HCT116 (cell line): Measurements from ENCODE around the gene STOX2. TPM values are rescaled to one million over a fixed set of nuclear protein-coding genes. Genes with fewer than 3 reads are reported as not detected.

Experiments
- ATAC-seq: fragments of 200-7000 bp; cut with Tn5 transposase; 2 replicates; pipeline ENCODE4 v1.9.1; 2020; ENCODE audit warnings: mild to moderate bottlenecking, moderate library complexity
- BruUV-seq: library from RNA; stranded (reverse); fragments of 400-500 nt; replicated peaks from 2 replicates; lab custom pipeline; 2021; lab: Mats Ljungman, UMichigan
- CTCF ChIA-PET: fragments of 300-600 bp; sonication (Branson Sonifier 250); formaldehyde crosslinking; loops from one replicate; lab custom pipeline; 2021; ENCODE audit warnings: antibody characterized with exemption; lab: Charles Lee
- POLR2A ChIA-PET: fragments of 300-600, 350-600 bp; sonication (Branson Sonifier 250); formaldehyde crosslinking; loops from one replicate; lab custom pipeline; 2021; ENCODE audit warnings: antibody characterized with exemption; lab: Charles Lee
- RAD21 ChIA-PET, 2 experiments: fragments of 300-600 bp; sonication (Branson Sonifier 250); formaldehyde crosslinking; loops; one replicate each; lab custom pipeline; 2023; ENCODE audit warnings: low total read pairs in 2 of 2; ENCODE audit not compliant: uncharacterized antibody in 2 of 2, unreplicated experiment in 2 of 2, low non-redundant PET in 1 of 2; lab: Charles Lee
- DNase-seq: peaks from one replicate; pipeline ENCODE4 v3.0.0-alpha.2; 2010; ENCODE audit warnings: low read depth, low spot score
- H2AFZ ChIP-seq: fragments of 200-600 bp; shearing (Covaris generic), sonication (generic); 2 replicates; pipeline ENCODE4 v1.6.1; 2017; ENCODE audit warnings: low read depth, mixed run types, mixed read lengths, antibody characterized with exemption, low read length; ENCODE audit not compliant: poor library complexity, severe bottlenecking
- H3K27ac ChIP-seq: 2 replicates; pipeline ENCODE4 v1.5.1; 2012; ENCODE audit warnings: low read depth, low read length
- H3K27me3 ChIP-seq: fragments of 200-600 bp; sonication (generic); 2 replicates; pipeline ENCODE4 v1.6.1; 2016; ENCODE audit warnings: mixed run types, low read length, mixed read lengths; ENCODE audit not compliant: insufficient read depth
- H3K36me3 ChIP-seq, 2 experiments: fragments of 200-500 bp in 1 of 2; fragments of 200-600 bp in 1 of 2; sonication (Bioruptor generic) in 1 of 2; sonication (generic) in 1 of 2; 2 replicates each; pipeline versions ENCODE4 v1.5.1 to v1.6.1; 2014 to 2016; ENCODE audit warnings: low read length in 2 of 2, inconsistent platforms in 1 of 2, mixed read lengths in 1 of 2, mixed run types in 1 of 2; ENCODE audit not compliant: insufficient read depth in 2 of 2, control insufficient read depth in 1 of 2
- H3K4me1 ChIP-seq, 2 experiments: fragments of 200-600 bp in 1 of 2; sonication (generic) in 1 of 2; 2 replicates each; pipeline versions ENCODE4 v1.5.1 to v1.6.1; 2012 to 2017; ENCODE audit warnings: low read length in 2 of 2, inconsistent platforms in 1 of 2, mild to moderate bottlenecking in 1 of 2, mixed read lengths in 1 of 2, mixed run types in 1 of 2, moderate library complexity in 1 of 2; ENCODE audit not compliant: insufficient read depth in 2 of 2, control insufficient read depth in 1 of 2
- H3K4me2 ChIP-seq: fragments of 200-600 bp; sonication (generic); 2 replicates; pipeline ENCODE4 v1.6.1; 2017; ENCODE audit warnings: mixed run types, low read length, mixed read lengths
- H3K4me3 ChIP-seq, 2 experiments: fragments of 200-600 bp in 1 of 2; sonication (generic) in 1 of 2; replicated peaks in 1 of 2; 2 replicates each; pipeline ENCODE4 v1.5.1; 2011 to 2016; ENCODE audit warnings: low read length in 2 of 2, control low read depth in 1 of 2, low read depth in 1 of 2, mild to moderate bottlenecking in 1 of 2, mixed read lengths in 1 of 2, mixed run types in 1 of 2
- H3K79me2 ChIP-seq: fragments of 200-600 bp; sonication (generic); 2 replicates; pipeline ENCODE4 v1.6.1; 2017; ENCODE audit warnings: mild to moderate bottlenecking, mixed run types, low read length, moderate library complexity, mixed read lengths; ENCODE audit not compliant: insufficient read depth
- H3K9ac ChIP-seq: fragments of 200-600 bp; sonication (generic); 2 replicates; pipeline ENCODE4 v1.6.1; 2016; ENCODE audit warnings: low read length, mixed read lengths
- H3K9me2 ChIP-seq: fragments of 200-600 bp; sonication (generic), shearing (Covaris generic); 2 replicates; pipeline ENCODE4 v1.6.1; 2017; ENCODE audit warnings: mixed run types, mild to moderate bottlenecking, moderate library complexity; ENCODE audit not compliant: insufficient read depth
- H3K9me3 ChIP-seq, 2 experiments: fragments of 200-500 bp in 1 of 2; fragments of 200-600 bp in 1 of 2; sonication (Bioruptor generic) in 1 of 2; sonication (generic) in 1 of 2; 2 replicates each; pipeline ENCODE4 v1.6.1; 2014 to 2017; ENCODE audit warnings: low read length in 2 of 2, mixed read lengths in 2 of 2, inconsistent platforms in 1 of 2, low read depth in 1 of 2, mild to moderate bottlenecking in 1 of 2, mixed run types in 1 of 2, moderate library complexity in 1 of 2; ENCODE audit not compliant: control insufficient read depth in 1 of 2, insufficient read depth in 1 of 2
- H4K20me1 ChIP-seq: fragments of 200-600 bp; sonication (generic), shearing (Covaris generic); 2 replicates; pipeline ENCODE4 v1.6.1; 2017; ENCODE audit warnings: mixed run types, mild to moderate bottlenecking, moderate library complexity; ENCODE audit not compliant: insufficient read depth
- CBX3 ChIP-seq: IDR thresholded peaks from 2 replicates; pipeline ENCODE4 v1.6.1; 2012; ENCODE audit warnings: low read depth
- EGR1 ChIP-seq: IDR thresholded peaks from 2 replicates; pipeline ENCODE4 v1.6.1; 2012; ENCODE audit warnings: low read depth
- ELF1 ChIP-seq: IDR thresholded peaks from 2 replicates; pipeline ENCODE4 v1.6.1; 2012; ENCODE audit warnings: low read depth, borderline replicate concordance
- EZH2 ChIP-seq: fragments of 200-600 bp; sonication (generic); IDR thresholded peaks from 2 replicates; pipeline ENCODE4 v1.6.1; 2017; ENCODE audit warnings: antibody characterized with exemption, mixed run types
- JUND ChIP-seq: IDR thresholded peaks from 2 replicates; pipeline ENCODE4 v1.6.1; 2012
- SIN3A ChIP-seq: IDR thresholded peaks from 2 replicates; pipeline ENCODE4 v1.6.1; 2012; ENCODE audit warnings: low read depth
- SRF ChIP-seq: IDR thresholded peaks from 2 replicates; pipeline ENCODE4 v1.6.1; 2012; ENCODE audit warnings: low read depth
- intact Hi-C: fragments of 100-400 bp; cut with micrococcal nuclease; formaldehyde crosslinking; loops from 2 replicates; pipeline ENCODE4 v1.10.0; 2022
- total RNA-seq: library from RNA; stranded (reverse); gene quantifications from one replicate; pipeline ENCODE4 v1.2.1, GENCODE V29; 2021; ENCODE audit not compliant: unreplicated experiment
- TF ChIP-seq, protein P1 (sequence below): IDR thresholded peaks from 2 replicates; pipeline ENCODE4 v1.6.1; 2012; ENCODE audit warnings: low read depth
- TF ChIP-seq, protein P2 (sequence below), 3 experiments: fragments of 200-600 bp in 1 of 3; sonication (generic) in 1 of 3; IDR thresholded peaks in 2 of 3; conservative IDR thresholded peaks in 1 of 3; 2 replicates each; pipeline ENCODE4 v1.5.1; 2012 to 2017; ENCODE audit warnings: low read depth in 2 of 3, low read length in 2 of 3, antibody characterized with exemption in 1 of 3, borderline replicate concordance in 1 of 3, control low read depth in 1 of 3, mild to moderate bottlenecking in 1 of 3, mixed read lengths in 1 of 3, mixed run types in 1 of 3, moderate library complexity in 1 of 3; ENCODE audit not compliant: insufficient read depth in 1 of 3
- TF ChIP-seq, protein P3 (sequence below): IDR thresholded peaks from 2 replicates; pipeline ENCODE4 v1.6.1; 2012
- TF ChIP-seq, protein P4 (sequence below): IDR thresholded peaks from 2 replicates; pipeline ENCODE4 v1.6.1; 2012

The STOX2 gene
- total RNA-seq, 1 experiment from 2014 or later: 6.3 TPM

DNA sequence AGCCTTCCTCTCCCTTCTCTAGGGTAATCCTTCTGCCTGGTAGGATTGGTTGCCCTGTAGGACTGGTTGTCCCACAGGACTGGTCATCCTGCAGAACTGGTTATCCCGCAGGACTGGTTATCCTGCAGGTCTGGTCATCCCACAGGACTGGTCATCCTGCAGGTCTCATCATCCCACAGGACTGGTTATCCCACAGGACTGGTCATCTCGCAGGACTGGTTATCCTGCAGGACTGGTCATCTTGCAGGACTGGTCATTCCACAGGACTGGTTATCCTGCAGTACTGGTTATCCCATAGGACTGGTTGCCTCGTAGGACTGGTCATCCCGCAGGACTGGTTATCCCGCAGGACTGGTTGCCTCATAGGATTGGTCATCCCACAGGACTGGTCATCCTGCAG lies 48.1 kb upstream of the STOX2 start:
- Histone ChIP-seq H3K4me3 (no peak overlapping the region), H3K27ac (no peak overlapping the region), H3K4me2 (no peak overlapping the region), H3K36me3 (no peaks in the 10 kb centered on the region), H3K4me1 (no peaks in the 10 kb centered on the region), H3K79me2 (no peaks in the 10 kb centered on the region), H3K9me2 (no peaks in the 10 kb centered on the region), H4K20me1 (no peaks in the 10 kb centered on the region), H2AFZ (no peak overlapping the region), H3K9me3 (no peaks in the 10 kb centered on the region), H3K9ac (no peak overlapping the region), H3K27me3 (no peaks in the 10 kb centered on the region)
- no peak for ATAC-seq
- ChIA-PET CTCF (no interaction called here), POLR2A (no interaction called here), RAD21 (no interaction called here)
- no peak for TF ChIP-seq EZH2
- TF ChIP-seq, protein P1, sequence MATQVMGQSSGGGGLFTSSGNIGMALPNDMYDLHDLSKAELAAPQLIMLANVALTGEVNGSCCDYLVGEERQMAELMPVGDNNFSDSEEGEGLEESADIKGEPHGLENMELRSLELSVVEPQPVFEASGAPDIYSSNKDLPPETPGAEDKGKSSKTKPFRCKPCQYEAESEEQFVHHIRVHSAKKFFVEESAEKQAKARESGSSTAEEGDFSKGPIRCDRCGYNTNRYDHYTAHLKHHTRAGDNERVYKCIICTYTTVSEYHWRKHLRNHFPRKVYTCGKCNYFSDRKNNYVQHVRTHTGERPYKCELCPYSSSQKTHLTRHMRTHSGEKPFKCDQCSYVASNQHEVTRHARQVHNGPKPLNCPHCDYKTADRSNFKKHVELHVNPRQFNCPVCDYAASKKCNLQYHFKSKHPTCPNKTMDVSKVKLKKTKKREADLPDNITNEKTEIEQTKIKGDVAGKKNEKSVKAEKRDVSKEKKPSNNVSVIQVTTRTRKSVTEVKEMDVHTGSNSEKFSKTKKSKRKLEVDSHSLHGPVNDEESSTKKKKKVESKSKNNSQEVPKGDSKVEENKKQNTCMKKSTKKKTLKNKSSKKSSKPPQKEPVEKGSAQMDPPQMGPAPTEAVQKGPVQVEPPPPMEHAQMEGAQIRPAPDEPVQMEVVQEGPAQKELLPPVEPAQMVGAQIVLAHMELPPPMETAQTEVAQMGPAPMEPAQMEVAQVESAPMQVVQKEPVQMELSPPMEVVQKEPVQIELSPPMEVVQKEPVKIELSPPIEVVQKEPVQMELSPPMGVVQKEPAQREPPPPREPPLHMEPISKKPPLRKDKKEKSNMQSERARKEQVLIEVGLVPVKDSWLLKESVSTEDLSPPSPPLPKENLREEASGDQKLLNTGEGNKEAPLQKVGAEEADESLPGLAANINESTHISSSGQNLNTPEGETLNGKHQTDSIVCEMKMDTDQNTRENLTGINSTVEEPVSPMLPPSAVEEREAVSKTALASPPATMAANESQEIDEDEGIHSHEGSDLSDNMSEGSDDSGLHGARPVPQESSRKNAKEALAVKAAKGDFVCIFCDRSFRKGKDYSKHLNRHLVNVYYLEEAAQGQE: no peak
- TF ChIP-seq, protein P2, sequence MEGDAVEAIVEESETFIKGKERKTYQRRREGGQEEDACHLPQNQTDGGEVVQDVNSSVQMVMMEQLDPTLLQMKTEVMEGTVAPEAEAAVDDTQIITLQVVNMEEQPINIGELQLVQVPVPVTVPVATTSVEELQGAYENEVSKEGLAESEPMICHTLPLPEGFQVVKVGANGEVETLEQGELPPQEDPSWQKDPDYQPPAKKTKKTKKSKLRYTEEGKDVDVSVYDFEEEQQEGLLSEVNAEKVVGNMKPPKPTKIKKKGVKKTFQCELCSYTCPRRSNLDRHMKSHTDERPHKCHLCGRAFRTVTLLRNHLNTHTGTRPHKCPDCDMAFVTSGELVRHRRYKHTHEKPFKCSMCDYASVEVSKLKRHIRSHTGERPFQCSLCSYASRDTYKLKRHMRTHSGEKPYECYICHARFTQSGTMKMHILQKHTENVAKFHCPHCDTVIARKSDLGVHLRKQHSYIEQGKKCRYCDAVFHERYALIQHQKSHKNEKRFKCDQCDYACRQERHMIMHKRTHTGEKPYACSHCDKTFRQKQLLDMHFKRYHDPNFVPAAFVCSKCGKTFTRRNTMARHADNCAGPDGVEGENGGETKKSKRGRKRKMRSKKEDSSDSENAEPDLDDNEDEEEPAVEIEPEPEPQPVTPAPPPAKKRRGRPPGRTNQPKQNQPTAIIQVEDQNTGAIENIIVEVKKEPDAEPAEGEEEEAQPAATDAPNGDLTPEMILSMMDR (IDR thresholded peaks at IDR 0.05 in 2 of 3, conservative IDR thresholded peaks at IDR 0.05 in 1 of 3; ENCODE audit: borderline replicate concordance in 1 of 3, insufficient read depth in 1 of 3, low read depth in 2 of 3, low read length in 2 of 3): no peak
- TF ChIP-seq CBX3: no peak
- TF ChIP-seq, protein P3, sequence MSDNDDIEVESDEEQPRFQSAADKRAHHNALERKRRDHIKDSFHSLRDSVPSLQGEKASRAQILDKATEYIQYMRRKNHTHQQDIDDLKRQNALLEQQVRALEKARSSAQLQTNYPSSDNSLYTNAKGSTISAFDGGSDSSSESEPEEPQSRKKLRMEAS: no peak
- TF ChIP-seq SIN3A: no peak
- no peak for TF ChIP-seq SRF
- TF ChIP-seq JUND: no peak
- no peak for TF ChIP-seq ELF1
- TF ChIP-seq, protein P4, sequence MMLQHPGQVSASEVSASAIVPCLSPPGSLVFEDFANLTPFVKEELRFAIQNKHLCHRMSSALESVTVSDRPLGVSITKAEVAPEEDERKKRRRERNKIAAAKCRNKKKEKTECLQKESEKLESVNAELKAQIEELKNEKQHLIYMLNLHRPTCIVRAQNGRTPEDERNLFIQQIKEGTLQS: no peak
- no peak for TF ChIP-seq EGR1
- BruUV-seq: no TSS peak
- intact Hi-C loops: no loop called here
- no peak for DNase-seq
